Keratinocyte (primary cell): ENCODE data around the gene ZBBX. TPM values are rescaled to one million over a fixed set of nuclear protein-coding genes. Genes with fewer than 3 reads are reported as not detected.

Experiments
- DNase-seq: peaks from one replicate; pipeline ENCODE4 v3.0.0-alpha.2; 2011; ENCODE audit warnings: low read depth, missing footprints, low spot score
- FAIRE-seq: peaks from 2 replicates; lab custom pipeline; 2011; peaks lifted over from hg19 to GRCh38; lab: Jason Lieb, UNC
- H2AFZ ChIP-seq: 2 replicates; pipeline ENCODE4 v1.6.0; 2012; ENCODE audit warnings: low read length, control low read depth, inconsistent platforms; ENCODE audit not compliant: control insufficient read depth
- H3K27ac ChIP-seq: 2 replicates; pipeline ENCODE4 v1.5.1; 2011; ENCODE audit warnings: low read length; ENCODE audit not compliant: control insufficient read depth, insufficient read depth
- H3K27me3 ChIP-seq: 3 replicates; pipeline ENCODE4 v1.6.0; 2011; ENCODE audit warnings: low read length; ENCODE audit not compliant: control insufficient read depth, insufficient read depth; ENCODE audit errors: extremely low read depth
- H3K36me3 ChIP-seq, 2 experiments: 2 replicates in 1 of 2; 3 replicates in 1 of 2; pipeline ENCODE4 v1.5.1; 2011; ENCODE audit warnings: low read length in 2 of 2, mild to moderate bottlenecking in 1 of 2; ENCODE audit not compliant: control insufficient read depth in 2 of 2, insufficient read depth in 2 of 2; ENCODE audit errors: extremely low read depth in 1 of 2
- H3K4me1 ChIP-seq: 3 replicates; pipeline ENCODE4 v1.5.1; 2011; ENCODE audit warnings: low read length; ENCODE audit not compliant: control insufficient read depth, insufficient read depth; ENCODE audit errors: extremely low read depth
- H3K4me2 ChIP-seq: 3 replicates; pipeline ENCODE4 v1.6.0; 2011; ENCODE audit warnings: low read depth, low read length; ENCODE audit not compliant: control insufficient read depth, insufficient read depth; ENCODE audit errors: extremely low read depth
- H3K4me3 ChIP-seq, 3 experiments: fragments of 200-600 bp in 1 of 3; sonication (generic) in 1 of 3; 2 replicates in 2 of 3; 3 replicates in 1 of 3; pipeline ENCODE4 v1.5.1; 2011 to 2016; ENCODE audit warnings: low read length in 3 of 3, mild to moderate bottlenecking in 3 of 3, control low read depth in 2 of 3, inconsistent platforms in 1 of 3, low read depth in 1 of 3, mixed read lengths in 1 of 3, mixed run types in 1 of 3, moderate library complexity in 1 of 3; ENCODE audit not compliant: control insufficient read depth in 2 of 3, insufficient read depth in 2 of 3; ENCODE audit errors: extremely low read depth in 1 of 3
- H3K79me2 ChIP-seq: 2 replicates; pipeline ENCODE4 v1.6.0; 2012; ENCODE audit warnings: low read length; ENCODE audit not compliant: control insufficient read depth, insufficient read depth
- H3K9ac ChIP-seq: 3 replicates; pipeline ENCODE4 v1.6.0; 2011; ENCODE audit warnings: low read length; ENCODE audit not compliant: control insufficient read depth, insufficient read depth; ENCODE audit errors: extremely low read depth
- H3K9me1 ChIP-seq: 3 replicates; pipeline ENCODE4 v1.6.0; 2011; ENCODE audit warnings: low read length; ENCODE audit not compliant: control insufficient read depth, insufficient read depth; ENCODE audit errors: extremely low read depth
- H3K9me3 ChIP-seq: 2 replicates; pipeline ENCODE4 v1.5.1; 2012; ENCODE audit warnings: low read depth, low read length; ENCODE audit not compliant: control insufficient read depth
- H4K20me1 ChIP-seq: 3 replicates; pipeline ENCODE4 v1.6.0; 2011; ENCODE audit warnings: low read length; ENCODE audit not compliant: control insufficient read depth, insufficient read depth; ENCODE audit errors: extremely low read depth
- EZH2 ChIP-seq: IDR thresholded peaks from one replicate; pipeline ENCODE4 v1.6.1; 2012; ENCODE audit warnings: inconsistent platforms, mild to moderate bottlenecking, low read length, moderate library complexity
- dilution Hi-C: fragments of 300-500 bp; cut with MboI; formaldehyde crosslinking; loops from one replicate; pipeline ENCODE4 v1.7.0; 2020; ENCODE audit warnings: low sequenced_read_pairs; ENCODE audit not compliant: extremely low pct_ligation_motif_present
- polyA plus RNA-seq, 5 experiments: library from polyadenylated mRNA; depleted of rRNA in 3 of 5; stranded (reverse) in 3 of 5; stranded (forward) in 1 of 5; unstranded in 1 of 5; fragments of >200 nt; gene quantifications; 1 replicate in 1 of 5; 2 replicates in 3 of 5; 3 replicates in 1 of 5; pipeline versions ENCODE4 v1.2.1 to v1.2.3, GENCODE V29; 2011 to 2012; ENCODE audit warnings: missing spikeins in 2 of 5, low read depth in 1 of 5, low replicate concordance in 1 of 5
- TF ChIP-seq, protein P1 (sequence below), 3 experiments: IDR thresholded peaks in 1 of 3; conservative IDR thresholded peaks in 1 of 3; optimal IDR thresholded peaks in 1 of 3; 2 replicates in 2 of 3; 3 replicates in 1 of 3; pipeline versions ENCODE3 to v1.5.1; 2011; ENCODE audit warnings: low read length in 3 of 3, mild to moderate bottlenecking in 3 of 3, moderate library complexity in 2 of 3, control low read depth in 1 of 3, inconsistent platforms in 1 of 3; ENCODE audit not compliant: insufficient read depth in 2 of 3; ENCODE audit errors: extremely low read depth in 1 of 3

Gene ZBBX
- polyA plus RNA-seq, 1 donor (not counting 4 experiments of a cell fraction or from before 2014, with no cell fraction given), result not detected

DNA sequence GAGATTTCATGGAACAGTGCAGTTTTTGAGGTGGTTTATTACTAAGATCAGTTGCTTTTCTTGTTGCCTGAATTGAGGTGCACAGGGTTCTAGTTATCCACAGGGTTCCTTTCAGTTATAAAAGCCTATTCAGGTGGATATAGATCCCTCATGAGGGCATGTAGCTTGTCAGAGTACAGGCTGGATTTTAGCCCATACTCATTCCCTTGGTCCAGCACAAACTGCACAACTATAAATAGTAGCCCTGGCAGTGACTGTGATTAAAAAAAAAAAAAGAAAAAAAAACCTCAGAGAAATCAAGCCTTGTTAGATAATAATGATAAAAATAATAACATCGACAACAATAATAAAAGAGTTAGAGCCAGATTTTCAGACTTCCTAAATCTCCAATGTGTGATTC lies 154.3 kb downstream of the ZBBX start:
- H3K4me1 ChIP-seq, result no peaks in the 10 kb centered on the region
- no peak overlapping the region for H3K4me3 ChIP-seq
- H3K27ac ChIP-seq, result no peak overlapping the region
- no peaks in the 10 kb centered on the region for H3K9me3 ChIP-seq
- H4K20me1 ChIP-seq, result no peaks in the 10 kb centered on the region
- dilution Hi-C loops, result no loop called here
- DNase-seq (no peak), FAIRE-seq (no peak)
- no peaks in the 10 kb centered on the region for H3K36me3 ChIP-seq
- no peak overlapping the region for H2AFZ ChIP-seq
- no peaks in the 10 kb centered on the region for H3K9me1 ChIP-seq
- H3K79me2 ChIP-seq, result no peaks in the 10 kb centered on the region
- no peak for TF ChIP-seq EZH2
- TF ChIP-seq, protein P1, sequence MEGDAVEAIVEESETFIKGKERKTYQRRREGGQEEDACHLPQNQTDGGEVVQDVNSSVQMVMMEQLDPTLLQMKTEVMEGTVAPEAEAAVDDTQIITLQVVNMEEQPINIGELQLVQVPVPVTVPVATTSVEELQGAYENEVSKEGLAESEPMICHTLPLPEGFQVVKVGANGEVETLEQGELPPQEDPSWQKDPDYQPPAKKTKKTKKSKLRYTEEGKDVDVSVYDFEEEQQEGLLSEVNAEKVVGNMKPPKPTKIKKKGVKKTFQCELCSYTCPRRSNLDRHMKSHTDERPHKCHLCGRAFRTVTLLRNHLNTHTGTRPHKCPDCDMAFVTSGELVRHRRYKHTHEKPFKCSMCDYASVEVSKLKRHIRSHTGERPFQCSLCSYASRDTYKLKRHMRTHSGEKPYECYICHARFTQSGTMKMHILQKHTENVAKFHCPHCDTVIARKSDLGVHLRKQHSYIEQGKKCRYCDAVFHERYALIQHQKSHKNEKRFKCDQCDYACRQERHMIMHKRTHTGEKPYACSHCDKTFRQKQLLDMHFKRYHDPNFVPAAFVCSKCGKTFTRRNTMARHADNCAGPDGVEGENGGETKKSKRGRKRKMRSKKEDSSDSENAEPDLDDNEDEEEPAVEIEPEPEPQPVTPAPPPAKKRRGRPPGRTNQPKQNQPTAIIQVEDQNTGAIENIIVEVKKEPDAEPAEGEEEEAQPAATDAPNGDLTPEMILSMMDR (optimal IDR thresholded peaks at IDR 0.05 in 1 of 3, IDR thresholded peaks at IDR 0.05 in 1 of 3, conservative IDR thresholded peaks at IDR 0.05 in 1 of 3; ENCODE audit: extremely low read depth in 1 of 3, insufficient read depth in 2 of 3, low read length in 3 of 3), result no peak
- no peak overlapping the region for H3K4me2 ChIP-seq
- H3K27me3 ChIP-seq, result no peaks in the 10 kb centered on the region
- no peak overlapping the region for H3K9ac ChIP-seq

DNA sequence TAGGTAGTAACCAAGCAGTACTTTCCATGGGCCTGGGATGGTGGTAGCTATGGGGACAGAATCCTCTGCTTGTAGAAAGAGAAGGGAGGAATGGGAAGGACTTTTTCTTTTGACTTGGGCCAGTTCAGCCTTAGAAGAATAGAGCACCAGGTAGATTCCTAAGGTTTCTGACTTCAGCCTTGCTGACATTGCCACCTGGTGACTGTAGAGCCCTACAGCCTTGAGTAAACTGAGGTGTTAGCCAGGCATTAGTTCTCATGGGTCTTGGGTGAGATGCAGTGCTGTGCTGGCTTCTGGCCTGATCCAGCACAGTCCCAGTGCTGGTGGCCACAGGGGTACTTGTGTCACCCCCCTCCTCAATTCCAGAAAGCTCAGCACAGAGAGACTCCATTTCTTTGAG lies 171.1 kb downstream of the ZBBX start:
- Histone ChIP-seq H3K9ac (no peak overlapping the region), H3K79me2 (no peaks in the 10 kb centered on the region), H4K20me1 (no peaks in the 10 kb centered on the region), H3K27me3 (no peaks in the 10 kb centered on the region), H3K4me3 (no peak overlapping the region), H3K9me1 (no peaks in the 10 kb centered on the region), H3K27ac (no peak overlapping the region), H3K4me1 (no peaks in the 10 kb centered on the region), H3K36me3 (no peaks in the 10 kb centered on the region), H3K4me2 (no peak overlapping the region), H2AFZ (no peak overlapping the region), H3K9me3 (no peaks in the 10 kb centered on the region)
- dilution Hi-C loops, result no loop called here
- FAIRE-seq (no peak), DNase-seq (no peak)
- TF ChIP-seq, protein P1 (optimal IDR thresholded peaks at IDR 0.05 in 1 of 3, IDR thresholded peaks at IDR 0.05 in 1 of 3, conservative IDR thresholded peaks at IDR 0.05 in 1 of 3; ENCODE audit: extremely low read depth in 1 of 3, insufficient read depth in 2 of 3, low read length in 3 of 3), result no peak
- TF ChIP-seq EZH2, result no peak
